Measurements from ENCODE around the gene RBM4B. TPM values are rescaled to one million over a fixed set of nuclear protein-coding genes. Genes with fewer than 3 reads are reported as not detected.

RBM4B gene
- total RNA-seq, 1 experiment from 2014 or later: 33.6 TPM

- no peaks in the 10 kb centered on the region for H3K27me3 ChIP-seq (ENCODE audit: control insufficient read depth, insufficient read depth, low read length)
- H3K9me3 ChIP-seq (ENCODE audit: control insufficient read depth, insufficient read depth, low read depth, low read length): no peaks in the 10 kb centered on the region
- H3K27ac ChIP-seq (ENCODE audit: low read length): no peak overlapping the region
- intact Hi-C loops (cut with micrococcal nuclease; ENCODE audit: unreplicated experiment): loop anchor here (1.0 to 10.0 kb wide), 2 partner anchors 51 to 141 kb away; a partner anchor contains a TSS
- no TSS peak for BruUV-seq (replicated peaks)
- POLR2A ChIA-PET: no interaction called here
- no peaks in the 10 kb centered on the region for H3K4me1 ChIP-seq (ENCODE audit: control insufficient read depth, insufficient read depth, low read length)
- ATAC-seq: no peak
- TF ChIP-seq TCF7L2 (IDR thresholded peaks at IDR 0.05; ENCODE audit: low read depth, low read length): no peak
- no peak for TF ChIP-seq SIN3A (IDR thresholded peaks at IDR 0.05; ENCODE audit: borderline replicate concordance, insufficient read depth, low read depth, low read length)
- no peak for TF ChIP-seq CTCF (IDR thresholded peaks at IDR 0.05)
- no peak for TF ChIP-seq POLR2AphosphoS5 (IDR thresholded peaks at IDR 0.05; ENCODE audit: low read depth, low read length)
- TF ChIP-seq REST (IDR thresholded peaks at IDR 0.05; ENCODE audit: insufficient read depth in 1 of 2, low read depth in 2 of 2, low read length in 1 of 2): no peak
- CTCF ChIA-PET: interaction anchor here (0.7 to 1.4 kb wide), 2 partner anchors 136 to 139 kb away, joined by 3 to 4 read pairs; no protein-coding TSS in a partner anchor
- no peaks in the 10 kb centered on the region for H3K36me3 ChIP-seq (ENCODE audit: control insufficient read depth, insufficient read depth, low read length)
- no peak for DNase-seq (ENCODE audit: low read depth, low spot score)
- H3K4me3 ChIP-seq (ENCODE audit: low read depth in 2 of 2, low read length in 2 of 2): no peak overlapping the region
- in situ Hi-C loops (cut with HindIII; ENCODE audit: low pct_unique_long_range_greater_than_20kb, low sequenced_read_pairs): no loop called here
These were observed 15.8 kb upstream of the RBM4B start for GRCh38 chr11:66693356-66694055.

GRCh38 chr11:66692871-66693331 is 15.2 kb upstream of the RBM4B start:
- no peaks in the 10 kb centered on the region for H3K4me1 ChIP-seq (ENCODE audit: control insufficient read depth, insufficient read depth, low read length)
- no peak overlapping the region for H3K27ac ChIP-seq (ENCODE audit: low read length)
- no TSS peak for BruUV-seq (replicated peaks)
- DNase-seq (ENCODE audit: low read depth, low spot score): no peak
- ChIA-PET POLR2A (no interaction called here), CTCF (interaction anchor here (0.7 to 1.4 kb wide), 3 partner anchors 136 to 141 kb away, joined by 3 to 5 read pairs (median 4); no protein-coding TSS in a partner anchor)
- no peak overlapping the region for H3K4me3 ChIP-seq (ENCODE audit: low read depth in 2 of 2, low read length in 2 of 2)
- no peak for ATAC-seq
- H3K9me3 ChIP-seq (ENCODE audit: control insufficient read depth, insufficient read depth, low read depth, low read length): no peaks in the 10 kb centered on the region
- intact Hi-C loops (cut with micrococcal nuclease; ENCODE audit: unreplicated experiment): loop anchor here (10.0 kb wide), 1 partner anchor 52 kb away; a partner anchor contains a TSS
- TF ChIP-seq SIN3A (IDR thresholded peaks at IDR 0.05; ENCODE audit: borderline replicate concordance, insufficient read depth, low read depth, low read length): no peak
- no peak for TF ChIP-seq CTCF (IDR thresholded peaks at IDR 0.05)
- TF ChIP-seq POLR2AphosphoS5 (IDR thresholded peaks at IDR 0.05; ENCODE audit: low read depth, low read length): no peak
- TF ChIP-seq REST (IDR thresholded peaks at IDR 0.05; ENCODE audit: insufficient read depth in 1 of 2, low read depth in 2 of 2, low read length in 1 of 2): no peak
- no peak for TF ChIP-seq TCF7L2 (IDR thresholded peaks at IDR 0.05; ENCODE audit: low read depth, low read length)
- H3K27me3 ChIP-seq (ENCODE audit: control insufficient read depth, insufficient read depth, low read length): no peaks in the 10 kb centered on the region
- no peaks in the 10 kb centered on the region for H3K36me3 ChIP-seq (ENCODE audit: control insufficient read depth, insufficient read depth, low read length)
- in situ Hi-C loops (cut with HindIII; ENCODE audit: low pct_unique_long_range_greater_than_20kb, low sequenced_read_pairs): no loop called here
